GM21526 (cell line): Measurements from ENCODE around the gene AQP12A.
"Not testable (repeated sequence)": the region's sequence is repeated elsewhere in the genome, so short reads cannot be mapped to it uniquely, and the experiment has no call there.

ENCODE experiments used
- ATAC-seq: cut with Tn5 transposase; IDR thresholded peaks from one replicate; pipeline ENCODE4 v1.9.1; 2021; ENCODE audit warnings: moderate library complexity; ENCODE audit not compliant: unreplicated experiment, low FRiP score

The AQP12A gene

GRCh38 chr2:240686460-240686859 lies 5.2 kb upstream of the AQP12A start:
- ATAC-seq, result no peak

- no peak for ATAC-seq
Observed at GRCh38 chr2:240687045-240687740, 4.5 kb upstream of the AQP12A start.

- ATAC-seq, result no peak
Observed at GRCh38 chr2:240687741-240688552, 3.7 kb upstream of the AQP12A start.

GRCh38 chr2:240688553-240688919 lies 3.1 kb upstream of the AQP12A start:
- no peak for ATAC-seq

GRCh38 chr2:240689975-240690374 lies 1.7 kb upstream of the AQP12A start:
- no peak for ATAC-seq

GRCh38 chr2:240690421-240691074 lies 1.1 kb upstream of the AQP12A start:
- not testable (repeated sequence) for ATAC-seq

- ATAC-seq, result not testable (repeated sequence)
Observed at GRCh38 chr2:240691075-240691427, 615 bp upstream of the AQP12A start.

GRCh38 chr2:240692583-240693561 lies 1.2 kb downstream of the AQP12A start:
- not testable (repeated sequence) for ATAC-seq

GRCh38 chr2:240694304-240694703 lies 2.6 kb downstream of the AQP12A start:
- ATAC-seq, result not testable (repeated sequence)

- not testable (repeated sequence) for ATAC-seq
Observed at GRCh38 chr2:240695593-240695992, 3.9 kb downstream of the AQP12A start.

- not testable (repeated sequence) for ATAC-seq
Observed at GRCh38 chr2:240696469-240696868, 4.8 kb downstream of the AQP12A start.

- ATAC-seq, result not testable (repeated sequence)
Observed at GRCh38 chr2:240698852-240699561, 7.3 kb downstream of the AQP12A start.

- ATAC-seq, result not testable (repeated sequence)
Observed at GRCh38 chr2:240699835-240700234, 8.2 kb downstream of the AQP12A start.

GRCh38 chr2:240700616-240701015 lies 8.9 kb downstream of the AQP12A start:
- ATAC-seq, result not testable (repeated sequence)

GRCh38 chr2:240701091-240701735 lies 9.5 kb downstream of the AQP12A start:
- ATAC-seq, result no peak

GRCh38 chr2:240701736-240702639 lies 10.3 kb downstream of the AQP12A start:
- no peak for ATAC-seq

GRCh38 chr2:240702640-240703011 lies 11.0 kb downstream of the AQP12A start:
- ATAC-seq, result no peak
